NCI-H1092 treated with DMSO at 0.1 percent for 48 hours (cell line): ENCODE measurements around the gene CCDC93.

Source experiments
- DNase-seq: peaks from one replicate; lab custom pipeline; 2025; lab: John Stamatoyannopoulos, UW

The CCDC93 gene

DNA sequence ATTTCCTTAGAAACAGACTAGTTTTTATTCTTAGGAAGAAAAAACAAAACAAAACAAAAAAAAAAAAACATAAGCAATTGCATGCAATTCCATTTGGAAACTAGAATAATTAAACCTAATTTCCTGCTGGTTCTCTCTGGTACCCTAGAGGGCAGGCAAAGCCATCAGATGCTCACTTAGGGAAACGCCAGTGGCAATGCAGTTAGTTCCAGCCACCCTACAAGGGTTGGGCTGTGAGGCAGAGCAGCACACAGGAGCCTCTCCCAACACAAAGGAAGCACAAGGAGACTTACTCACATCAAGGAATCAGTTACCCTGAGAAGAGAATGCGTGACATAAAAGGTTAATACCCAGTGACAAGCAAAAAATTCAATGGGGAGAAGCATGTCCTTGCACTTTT lies 28.8 kb downstream of the CCDC93 start:
- DNase-seq, result no peak

DNA sequence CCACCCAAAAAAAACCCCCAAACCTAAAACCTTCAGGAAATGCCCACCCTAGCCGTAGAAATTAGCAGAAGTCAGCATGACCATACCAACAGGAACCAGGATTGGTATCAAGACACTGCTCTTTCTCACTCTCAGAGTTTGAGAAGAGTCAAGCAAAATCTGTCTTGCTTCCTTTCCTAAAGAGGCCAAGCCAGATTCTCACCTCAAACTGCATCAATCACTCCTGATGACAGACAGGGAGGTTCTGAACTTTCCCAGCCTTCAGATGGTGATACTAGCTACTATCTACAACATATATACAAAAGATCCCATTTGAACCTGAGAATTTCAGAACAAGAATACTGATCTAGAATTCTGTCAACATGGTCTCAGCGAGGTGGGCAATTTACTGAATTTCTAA lies 29.7 kb downstream of the CCDC93 start:
- DNase-seq, result no peak

DNA sequence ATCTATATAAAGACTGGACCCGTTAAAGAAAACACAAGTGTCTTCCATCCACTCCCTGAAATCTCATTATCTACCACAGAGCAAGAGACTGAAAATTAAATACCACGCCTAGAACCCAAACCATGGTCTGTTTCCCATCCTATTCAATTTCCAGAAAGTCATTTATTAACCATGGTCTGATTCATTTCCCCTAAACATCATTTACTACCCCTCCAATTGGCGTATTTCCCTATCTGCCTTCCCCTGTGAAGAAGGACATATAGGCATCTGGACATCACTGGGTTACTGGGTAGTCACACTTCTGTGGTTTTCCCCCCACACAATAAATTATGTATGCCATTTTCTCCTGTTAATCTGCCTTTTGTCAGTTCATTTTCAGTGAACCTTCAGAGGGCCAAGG lies 30.8 kb downstream of the CCDC93 start:
- DNase-seq, result no peak

DNA sequence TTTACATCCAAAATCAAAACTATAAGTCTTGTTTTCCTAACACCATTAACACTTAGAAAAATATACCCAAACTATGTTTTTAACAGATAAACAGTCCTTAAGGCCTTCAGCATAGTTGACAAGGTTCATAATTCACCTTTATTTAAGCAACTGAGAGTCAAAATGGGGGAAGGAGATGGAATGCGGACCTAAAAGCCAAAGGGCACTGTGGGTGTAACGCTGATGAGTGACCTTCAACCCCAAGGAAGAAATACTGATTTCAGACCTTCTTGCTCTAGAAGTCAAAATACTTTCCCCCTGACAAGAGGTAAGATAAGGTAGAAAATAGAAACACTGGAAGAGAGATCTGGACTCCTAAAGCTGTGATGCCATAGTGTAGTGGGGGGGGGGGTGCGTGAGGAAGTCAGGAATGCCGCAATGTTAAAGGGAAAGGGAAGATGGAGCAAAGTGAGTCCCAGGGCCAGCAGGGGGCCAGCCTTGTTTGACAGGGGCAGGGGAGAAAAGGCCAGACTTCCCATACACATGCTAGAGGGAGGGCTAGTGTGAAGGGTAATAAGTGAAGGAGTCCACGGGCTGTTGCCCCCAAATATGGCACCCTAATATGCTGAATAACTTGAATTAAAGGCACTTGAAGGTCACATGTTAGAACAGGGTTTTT lies 31.4 kb downstream of the CCDC93 start:
- DNase-seq, result no peak

DNA sequence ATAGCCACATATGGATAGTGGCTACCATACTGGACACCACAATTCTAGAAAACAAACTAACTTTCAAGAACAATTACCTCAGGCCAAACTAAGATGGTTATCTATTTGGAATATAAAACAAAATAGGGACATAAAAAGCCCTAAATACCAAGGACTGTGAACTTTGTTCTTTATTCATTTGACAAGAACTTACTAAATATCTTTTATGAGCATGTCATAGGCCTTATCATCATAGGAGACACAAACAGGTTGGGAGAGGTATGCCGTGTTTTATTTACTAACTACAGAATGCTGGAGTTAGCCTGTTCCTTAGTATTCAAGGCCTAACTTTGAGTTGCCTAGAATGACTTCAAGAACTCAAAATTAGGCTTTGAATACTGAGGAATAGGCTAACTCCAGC lies 32.1 kb downstream of the CCDC93 start:
- no peak for DNase-seq

DNA sequence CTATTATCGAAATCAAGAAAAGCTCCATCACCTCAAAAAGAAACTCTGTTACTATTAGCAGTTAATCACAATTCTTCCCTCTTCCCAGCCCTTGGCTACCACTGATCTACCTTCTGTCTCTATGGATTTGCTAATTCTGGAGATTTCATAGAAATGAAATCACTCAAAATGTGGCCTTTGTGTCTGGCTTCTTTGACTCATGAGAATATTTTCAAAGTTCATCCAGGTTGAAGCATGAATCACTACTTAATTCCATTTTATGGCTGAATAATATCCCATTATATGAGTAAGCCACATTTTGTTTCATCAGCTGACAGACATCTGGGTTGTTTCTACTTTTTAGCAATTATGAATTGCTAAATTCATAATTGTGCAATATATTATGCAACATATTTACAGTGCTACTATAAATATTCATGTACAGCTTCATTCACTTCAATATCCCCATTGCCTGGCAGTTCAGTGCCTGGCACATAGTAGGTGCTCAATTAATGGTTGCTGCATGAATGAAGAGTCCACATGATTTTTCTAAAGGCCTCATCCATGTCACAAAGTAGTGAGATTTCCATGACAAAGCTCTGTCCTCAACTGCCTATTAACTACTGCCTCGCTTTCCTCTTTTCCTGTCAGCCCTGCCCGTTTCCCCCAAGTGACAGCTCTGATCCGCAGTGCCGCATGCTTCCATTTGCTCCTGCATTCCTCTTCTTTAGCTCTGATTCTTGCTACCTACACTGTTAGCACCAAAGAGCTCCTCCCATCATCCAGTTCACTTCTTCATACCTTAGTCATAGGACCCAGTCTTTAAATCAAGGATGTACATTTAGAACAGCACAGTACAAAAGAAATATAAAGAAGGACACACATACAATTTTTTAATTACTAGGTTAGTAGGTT lies 32.8 kb downstream of the CCDC93 start:
- no peak for DNase-seq

DNA sequence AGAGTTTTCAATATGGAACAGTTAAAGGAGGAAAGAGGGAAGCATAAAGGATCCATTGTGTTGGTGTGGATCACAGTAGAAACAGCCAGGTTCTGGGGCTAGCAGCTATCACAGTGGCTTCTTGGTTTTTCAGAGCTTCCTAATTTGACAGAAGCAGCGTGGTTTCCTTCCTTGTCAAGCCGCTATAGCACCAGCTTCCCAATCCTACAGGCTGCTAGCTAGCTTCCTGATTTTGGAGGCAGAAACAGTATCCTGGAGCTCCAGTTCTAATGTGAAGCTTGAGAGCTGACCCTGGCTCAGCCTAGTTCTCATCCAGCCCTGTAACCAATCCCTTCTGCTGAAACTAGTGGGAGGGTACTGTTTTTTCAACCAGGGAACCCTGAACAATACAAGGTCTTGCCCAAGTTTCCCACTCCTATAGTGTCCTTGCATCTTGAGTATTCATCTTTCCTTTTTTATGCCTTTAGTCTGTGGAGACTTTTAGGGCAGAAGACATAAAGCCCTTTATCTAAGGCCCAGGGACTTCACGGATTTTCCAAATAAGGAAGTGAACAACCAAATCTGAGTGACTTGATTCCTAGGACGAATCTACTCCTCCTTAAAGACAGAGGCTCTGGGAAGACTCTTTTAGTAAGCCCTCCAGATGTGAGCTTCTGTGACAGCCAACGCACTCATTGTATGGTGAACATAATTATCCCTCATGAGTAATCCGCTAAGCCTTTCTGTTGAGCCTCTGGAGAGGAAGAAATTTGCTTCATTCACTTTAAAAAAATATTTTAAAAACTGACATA lies 33.8 kb downstream of the CCDC93 start:
- no peak for DNase-seq

DNA sequence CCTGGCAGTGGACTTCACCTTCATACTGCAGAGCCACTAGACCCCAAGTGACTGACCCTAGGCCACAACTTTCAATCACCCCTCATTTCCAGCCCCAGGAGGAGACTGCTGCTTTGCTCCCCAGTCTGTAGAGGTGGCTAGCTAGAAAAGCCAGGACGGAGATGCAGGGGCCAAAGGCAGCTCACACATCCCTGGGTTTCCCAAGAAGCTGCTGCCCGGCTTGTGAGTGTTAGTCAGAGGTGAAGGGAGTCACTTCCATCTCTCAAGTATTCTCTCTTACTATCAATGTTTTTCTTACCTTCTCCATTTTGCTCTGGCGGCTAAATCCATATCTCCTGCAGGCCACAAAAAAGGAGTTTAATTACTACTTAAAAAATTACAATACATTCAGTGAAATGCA lies 36.2 kb downstream of the CCDC93 start:
- no peak for DNase-seq

DNA sequence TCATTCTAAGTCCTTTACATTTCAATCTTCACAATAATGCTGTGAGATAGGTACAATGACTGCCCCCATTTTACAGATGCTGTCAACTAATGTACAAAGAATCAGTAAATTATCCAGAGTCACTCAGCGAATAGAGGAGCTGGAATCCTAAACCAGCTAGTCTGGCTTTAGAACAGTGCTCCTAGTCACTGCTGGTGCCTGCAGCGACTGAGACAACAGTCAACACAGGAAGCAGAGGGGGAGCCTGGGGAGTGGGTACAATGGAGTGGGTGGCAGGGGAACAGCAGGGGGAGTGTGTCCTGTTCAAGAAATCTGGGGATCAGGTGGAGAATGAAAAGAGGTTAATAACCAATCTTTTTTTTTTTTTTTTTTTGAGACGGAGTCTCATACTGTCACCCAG lies 37.3 kb downstream of the CCDC93 start:
- DNase-seq, result no peak

DNA sequence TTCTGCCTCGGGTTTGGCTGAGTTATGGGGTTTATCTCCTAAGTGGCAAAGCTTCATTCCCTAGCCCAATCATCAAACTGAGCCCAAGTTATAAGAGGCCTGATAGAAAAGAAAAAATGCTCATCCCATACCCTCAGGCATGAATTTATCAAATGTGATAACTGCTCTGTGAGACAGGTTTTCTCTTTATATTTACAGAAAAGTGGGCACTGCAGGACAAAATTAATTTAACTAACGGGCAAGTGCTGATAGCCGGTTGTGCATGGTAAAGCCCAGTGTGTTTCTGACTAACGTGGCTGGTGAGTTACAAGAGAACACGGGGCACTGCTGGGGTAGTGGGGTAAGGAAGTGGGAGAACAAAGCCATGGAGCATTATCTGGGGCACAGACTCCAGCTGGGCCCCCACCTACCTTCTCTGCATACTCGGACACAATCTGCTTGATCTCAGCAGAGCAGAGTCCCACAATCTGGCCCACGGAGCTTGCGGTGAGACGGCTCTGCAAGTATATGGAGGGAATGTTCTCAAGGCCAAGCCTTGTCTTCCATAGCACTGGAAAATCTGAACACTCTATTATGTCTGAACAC lies 40.3 kb downstream of the CCDC93 start:
- DNase-seq, result no peak

DNA sequence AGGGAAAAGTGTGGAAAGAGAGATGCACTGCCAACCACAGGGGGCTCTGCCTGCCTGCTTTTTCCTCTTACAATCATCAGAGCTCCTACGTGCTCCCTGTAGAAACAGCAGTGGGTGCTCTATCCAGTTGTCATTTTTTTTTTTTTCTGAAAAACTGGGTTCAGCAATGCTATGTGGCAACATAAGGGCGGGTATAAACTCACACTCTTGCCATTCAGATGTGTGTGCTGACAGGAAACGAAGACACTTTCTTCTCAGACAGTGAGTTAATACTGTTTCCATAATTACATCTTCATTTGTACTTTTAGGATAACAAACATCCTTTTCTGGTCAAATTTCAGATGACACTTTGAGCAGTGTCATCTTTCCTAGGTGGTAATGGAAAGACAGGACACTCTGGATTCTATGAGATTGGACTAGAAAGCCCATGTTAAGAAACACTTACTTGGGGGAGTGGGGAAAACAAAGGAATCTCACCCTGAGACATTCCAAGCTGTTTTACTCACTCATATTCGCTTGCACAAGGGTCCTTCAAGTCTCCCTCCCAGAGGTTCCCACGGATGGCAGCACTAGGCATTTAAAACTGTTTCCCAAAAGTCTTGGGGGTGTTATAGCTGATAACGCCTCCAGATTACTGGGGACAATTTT lies 41.3 kb downstream of the CCDC93 start:
- no peak for DNase-seq

DNA sequence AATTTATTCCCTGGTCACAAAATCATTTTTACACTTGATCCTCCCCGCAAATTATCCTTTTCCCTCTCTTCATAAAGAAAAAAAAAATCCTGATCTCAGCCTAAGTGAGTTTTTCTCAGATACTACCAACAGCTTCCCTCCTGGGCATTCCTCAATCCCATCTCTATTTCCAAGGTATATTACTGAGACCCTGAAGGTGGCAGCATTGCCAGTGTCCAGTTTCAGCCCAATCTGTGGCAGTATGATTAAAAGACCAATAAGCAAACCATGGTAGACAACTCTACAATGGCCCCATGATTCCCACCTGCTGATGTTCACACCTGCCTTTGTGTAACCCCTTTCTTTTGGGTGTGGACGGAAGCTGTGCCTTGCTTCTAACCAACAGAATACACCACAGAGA lies 45.1 kb downstream of the CCDC93 start:
- DNase-seq, result no peak

DNA sequence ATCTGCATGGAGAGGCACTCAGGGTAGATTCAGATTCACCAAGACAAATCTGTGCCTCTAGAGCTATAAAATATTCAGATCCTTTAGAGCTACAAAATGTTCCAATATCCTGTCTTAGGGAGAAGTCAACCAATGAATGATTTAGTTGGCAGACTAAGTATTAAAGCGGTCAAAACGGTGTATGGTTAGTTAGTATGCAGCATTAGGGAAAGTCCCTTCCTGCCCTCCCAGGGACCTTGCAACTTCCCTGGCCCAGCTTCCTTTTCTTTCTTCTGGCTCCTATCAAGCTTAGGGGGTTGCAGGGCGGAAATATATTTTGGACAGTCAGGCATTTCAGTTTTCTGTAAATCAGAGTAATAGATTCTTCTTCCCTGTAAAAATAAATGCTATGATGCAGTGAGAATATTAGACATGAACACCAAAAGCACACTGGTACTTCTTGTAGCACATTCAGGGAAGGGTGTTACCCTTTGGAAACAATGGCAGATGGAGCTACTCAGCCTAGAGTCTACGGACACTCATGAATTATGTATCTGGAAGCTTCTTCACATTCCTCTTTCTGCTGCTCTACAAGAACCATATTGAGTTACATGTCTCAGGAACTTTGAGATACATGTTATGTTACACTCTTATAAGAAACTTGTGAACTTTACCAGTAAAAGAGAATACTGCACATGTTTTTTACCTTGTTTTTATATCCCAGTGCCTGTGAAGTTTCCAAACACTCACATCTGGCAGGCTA lies 45.7 kb downstream of the CCDC93 start:
- DNase-seq, result no peak

DNA sequence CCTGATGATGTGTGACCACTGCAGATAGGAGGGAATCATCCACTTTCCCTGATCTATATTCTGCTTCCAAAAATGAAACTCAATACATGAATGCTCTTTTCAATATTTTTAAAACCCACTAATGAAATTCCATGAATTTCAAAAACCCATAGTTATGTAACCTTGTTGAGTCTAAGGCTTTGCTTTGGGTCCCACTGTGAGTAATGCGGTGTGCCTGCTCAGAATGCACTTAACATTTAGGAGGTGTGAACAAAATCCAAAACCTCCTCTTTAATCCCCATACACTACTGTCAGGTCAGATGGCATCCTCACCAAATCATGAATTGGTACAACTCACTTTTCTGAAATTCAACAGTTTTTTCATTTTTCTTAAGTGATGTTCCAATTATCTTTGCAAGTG lies 50.4 kb downstream of the CCDC93 start:
- DNase-seq, result no peak

DNA sequence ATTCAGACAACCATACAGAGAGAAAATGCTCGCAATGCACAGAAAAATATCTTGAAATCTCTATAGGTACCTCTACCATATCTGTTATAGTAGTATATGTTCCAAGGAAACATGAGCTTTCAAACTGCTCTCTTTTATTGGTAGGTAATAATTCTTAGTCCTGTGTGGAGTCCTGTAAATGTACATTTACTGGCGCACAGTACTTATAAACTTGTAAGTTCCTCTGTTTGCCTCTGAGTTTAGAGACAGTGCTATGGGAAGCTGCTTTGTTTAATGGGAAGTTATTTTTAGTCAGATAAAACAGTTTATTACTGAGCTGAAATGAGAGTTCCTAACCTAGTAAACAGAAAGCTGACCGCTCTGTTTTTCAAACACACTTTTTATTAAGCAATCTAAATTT lies 52.7 kb downstream of the CCDC93 start:
- DNase-seq, result no peak

DNA sequence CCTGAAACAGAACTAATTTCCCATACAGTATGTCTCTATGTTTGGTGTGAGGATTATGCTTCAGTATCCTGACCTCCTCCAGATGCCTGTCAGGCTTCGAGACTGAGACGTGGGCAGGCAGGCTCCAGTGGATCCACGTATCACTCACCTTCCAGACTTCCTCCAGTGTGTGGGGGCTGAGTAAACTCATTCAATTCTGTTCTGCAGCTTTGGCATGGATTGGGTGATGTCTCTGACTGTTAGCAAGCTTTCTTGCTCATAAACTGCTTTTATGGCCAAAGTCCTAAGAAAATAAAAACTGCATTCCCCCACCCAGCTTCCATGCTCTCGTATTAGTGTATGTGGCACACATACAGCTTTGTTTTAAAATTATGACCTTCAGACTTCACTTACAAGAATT lies 53.6 kb downstream of the CCDC93 start:
- no peak for DNase-seq

DNA sequence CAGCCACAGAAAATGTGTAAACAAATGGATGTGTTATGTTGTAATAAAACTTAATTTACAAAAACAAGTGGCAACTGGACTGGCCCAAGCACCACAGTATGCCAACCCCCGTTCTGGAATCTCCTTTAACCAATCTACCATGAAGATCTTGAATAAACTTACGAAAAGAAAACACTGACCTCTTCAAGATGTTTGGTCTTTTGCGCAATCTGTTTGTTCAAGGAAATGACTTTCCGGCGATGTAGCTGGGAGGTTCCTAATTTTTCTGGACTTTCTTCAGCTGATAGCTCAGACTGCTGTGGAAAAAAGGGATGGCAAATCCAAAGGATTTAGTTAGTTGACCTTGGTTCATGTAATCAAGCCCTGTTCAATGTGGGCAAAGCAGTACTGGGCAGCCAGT lies 55.7 kb downstream of the CCDC93 start:
- DNase-seq, result no peak

DNA sequence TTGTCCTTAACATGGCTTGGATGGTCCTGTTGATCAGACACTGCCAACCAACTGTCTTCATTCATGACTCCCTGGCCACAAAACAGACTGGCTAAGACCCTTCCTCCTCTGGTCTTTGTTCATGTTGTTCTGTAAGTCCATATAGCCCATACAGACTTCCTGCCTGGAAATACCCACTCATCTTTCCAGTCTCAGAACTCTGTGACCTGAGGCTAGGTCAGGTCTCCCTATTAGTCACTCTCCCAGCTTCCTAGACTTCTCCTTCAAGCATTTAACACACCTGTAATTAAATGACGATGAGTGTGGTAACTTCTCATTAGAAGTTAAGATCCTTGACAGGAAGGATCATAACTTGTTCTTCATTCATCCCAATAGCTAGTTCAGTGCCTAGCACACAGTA lies 56.3 kb downstream of the CCDC93 start:
- DNase-seq, result no peak

DNA sequence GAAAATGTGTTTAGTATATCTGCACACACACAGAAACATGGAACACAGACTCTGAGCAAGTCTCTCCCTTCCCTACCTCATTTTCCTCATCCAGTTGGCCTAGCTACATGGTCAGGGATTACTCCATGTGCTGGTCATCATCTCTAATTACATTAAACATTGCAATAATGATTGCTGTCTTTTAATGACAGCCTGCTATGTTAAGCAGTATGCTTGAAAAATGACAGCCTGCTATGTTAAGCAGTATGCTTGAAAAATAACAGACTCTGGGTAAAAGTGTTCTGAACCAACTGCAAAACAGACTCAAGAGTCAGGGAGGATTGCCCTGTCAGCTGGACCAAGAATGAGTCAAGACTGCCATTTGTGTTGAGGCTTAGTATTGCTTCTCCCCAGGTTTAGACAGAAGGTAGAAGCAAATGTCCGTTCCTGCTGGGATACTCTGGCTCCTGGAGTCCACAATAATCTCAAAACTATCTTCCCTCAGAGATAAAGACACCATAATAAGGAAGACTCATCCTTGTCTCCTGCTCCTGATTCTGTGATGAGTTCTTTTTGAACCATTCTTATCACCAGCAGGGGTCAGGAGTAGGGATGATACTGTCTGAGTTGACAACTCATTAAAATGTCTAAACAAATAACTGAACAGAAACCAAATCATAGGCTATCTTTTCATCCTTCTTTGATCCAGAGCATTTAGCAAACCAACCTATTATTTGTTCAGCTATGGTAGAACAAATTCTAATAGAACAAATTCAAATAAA lies 57.7 kb downstream of the CCDC93 start:
- no peak for DNase-seq

DNA sequence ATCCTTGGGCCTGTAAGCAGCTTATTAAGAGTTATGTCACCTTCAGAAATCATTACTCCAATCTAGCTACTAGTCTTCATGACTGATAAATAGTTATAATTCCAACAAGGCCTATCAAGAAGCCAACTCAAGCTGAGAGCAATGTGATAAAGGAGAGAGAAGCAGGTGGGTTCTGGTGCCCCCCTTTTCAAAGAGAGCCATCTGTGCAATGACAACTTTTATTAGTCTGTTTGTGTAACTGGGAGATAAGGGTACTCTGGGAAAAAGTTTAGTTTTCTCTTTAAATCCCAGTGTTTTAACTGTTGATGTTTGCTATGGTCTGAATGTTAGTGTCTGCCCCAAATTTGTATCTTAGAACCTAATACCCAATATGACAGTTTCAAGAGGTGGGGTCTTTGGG lies 60.6 kb downstream of the CCDC93 start:
- no peak for DNase-seq

DNA sequence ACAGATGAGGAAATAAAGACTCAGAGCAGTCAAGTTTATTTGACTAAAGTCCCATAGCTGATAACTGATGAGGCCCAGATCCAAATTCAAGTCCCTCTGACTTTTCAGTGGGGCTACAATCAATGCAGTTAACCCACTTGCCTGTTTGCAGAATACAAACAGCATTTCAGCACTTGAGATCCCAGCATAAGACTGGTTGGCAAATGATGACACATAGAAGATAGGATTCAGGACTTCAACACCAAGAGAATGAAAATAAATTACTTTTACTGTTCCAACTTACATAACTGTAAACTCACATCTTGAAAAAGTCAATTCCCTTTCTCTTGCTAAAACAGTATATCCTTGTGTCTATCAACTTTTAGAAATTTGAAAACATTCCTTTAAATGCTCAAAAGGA lies 61.2 kb downstream of the CCDC93 start:
- no peak for DNase-seq
